Breast epithelium (tissue), 3 donors: ENCODE data around the gene SAMD3.
"Not testable (repeated sequence)": the region's sequence is repeated elsewhere in the genome, so short reads cannot be mapped to it uniquely, and the experiment has no call there.

Experiments
- POLR2A ChIP-seq: fragments of 450-650 bp; IDR thresholded peaks from one replicate; pipeline ENCODE4 v1.6.1; 2016; ENCODE audit warnings: antibody characterized with exemption, mild to moderate bottlenecking, moderate library complexity
- POLR2AphosphoS5 ChIP-seq, 3 donors: sonication (generic); formaldehyde crosslinking; IDR thresholded peaks; one replicate each; pipeline ENCODE4 v1.6.1; 2017; ENCODE audit warnings: antibody characterized with exemption in 3 of 3
- TF ChIP-seq, protein P1 (sequence below), 3 donors: fragments of 450-650 bp; IDR thresholded peaks; one replicate each; pipeline ENCODE4 v1.5.1; 2016 to 2017; ENCODE audit warnings: antibody characterized with exemption in 3 of 3, mild to moderate bottlenecking in 3 of 3, moderate library complexity in 3 of 3

DNA sequence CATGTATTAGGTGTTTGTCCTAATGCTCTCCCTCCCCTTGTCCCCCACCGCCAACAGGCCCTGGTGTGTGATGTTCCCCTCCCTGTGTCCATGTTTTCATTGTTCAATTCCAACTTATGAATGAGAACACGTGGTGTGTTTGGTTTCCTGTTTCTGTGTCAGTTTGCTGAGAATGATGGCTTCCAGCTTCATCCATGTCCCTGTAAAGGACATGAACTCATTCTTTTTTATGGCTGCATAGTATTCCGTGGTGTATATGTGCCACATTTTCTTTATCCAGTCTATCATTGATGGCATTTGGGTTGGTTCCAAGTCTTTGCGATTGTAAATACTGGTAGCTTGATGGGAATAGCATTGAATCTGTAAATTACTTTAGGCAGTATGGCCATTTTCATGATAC is 52.6 kb downstream of the SAMD3 start:
- TF ChIP-seq, protein P1, sequence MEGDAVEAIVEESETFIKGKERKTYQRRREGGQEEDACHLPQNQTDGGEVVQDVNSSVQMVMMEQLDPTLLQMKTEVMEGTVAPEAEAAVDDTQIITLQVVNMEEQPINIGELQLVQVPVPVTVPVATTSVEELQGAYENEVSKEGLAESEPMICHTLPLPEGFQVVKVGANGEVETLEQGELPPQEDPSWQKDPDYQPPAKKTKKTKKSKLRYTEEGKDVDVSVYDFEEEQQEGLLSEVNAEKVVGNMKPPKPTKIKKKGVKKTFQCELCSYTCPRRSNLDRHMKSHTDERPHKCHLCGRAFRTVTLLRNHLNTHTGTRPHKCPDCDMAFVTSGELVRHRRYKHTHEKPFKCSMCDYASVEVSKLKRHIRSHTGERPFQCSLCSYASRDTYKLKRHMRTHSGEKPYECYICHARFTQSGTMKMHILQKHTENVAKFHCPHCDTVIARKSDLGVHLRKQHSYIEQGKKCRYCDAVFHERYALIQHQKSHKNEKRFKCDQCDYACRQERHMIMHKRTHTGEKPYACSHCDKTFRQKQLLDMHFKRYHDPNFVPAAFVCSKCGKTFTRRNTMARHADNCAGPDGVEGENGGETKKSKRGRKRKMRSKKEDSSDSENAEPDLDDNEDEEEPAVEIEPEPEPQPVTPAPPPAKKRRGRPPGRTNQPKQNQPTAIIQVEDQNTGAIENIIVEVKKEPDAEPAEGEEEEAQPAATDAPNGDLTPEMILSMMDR (IDR thresholded peaks at IDR 0.05), result not testable (repeated sequence)
- TF ChIP-seq POLR2A; POLR2AphosphoS5 (IDR thresholded peaks at IDR 0.05): not testable (repeated sequence)
